H1 (cell line): ENCODE data around the gene CDH26. TPM values are rescaled to one million over a fixed set of nuclear protein-coding genes. Genes with fewer than 3 reads are reported as not detected.

Source experiments
- ASH2L ChIP-seq: fragments of 200-600, 300-600 bp; sonication (generic); IDR thresholded peaks from one replicate; pipeline ENCODE4 v1.7.1; 2017; ENCODE audit warnings: low read length
- CHD7 ChIP-seq: fragments of 300-600 bp; sonication (generic); IDR thresholded peaks from 2 replicates; pipeline ENCODE4 v1.7.1; 2012; ENCODE audit warnings: low read length, moderate library complexity, mild to moderate bottlenecking, inconsistent platforms; ENCODE audit not compliant: insufficient replicate concordance
- CTCF ChIP-seq, 3 experiments: IDR thresholded peaks; 1 replicate in 2 of 3; 2 replicates in 1 of 3; pipeline versions ENCODE4 v1.5.1 to v1.6.1; 2011; ENCODE audit warnings: low read length in 3 of 3, mild to moderate bottlenecking in 3 of 3, inconsistent platforms in 2 of 3, low read depth in 1 of 3, moderate library complexity in 1 of 3; ENCODE audit not compliant: insufficient read depth in 1 of 3; ENCODE audit errors: control extremely low read depth in 1 of 3
- GABPA ChIP-seq: IDR thresholded peaks from 2 replicates; pipeline ENCODE4 v1.6.1; 2011; ENCODE audit warnings: mild to moderate bottlenecking, low read length, moderate library complexity, borderline replicate concordance; ENCODE audit not compliant: insufficient read depth
- KDM1A ChIP-seq: fragments of 200-600, 300-600 bp; sonication (generic); IDR thresholded peaks from 2 replicates; pipeline ENCODE4 v1.7.1; 2016; ENCODE audit warnings: mild to moderate bottlenecking, low read length, borderline replicate concordance
- RAD21 ChIP-seq, 2 experiments: IDR thresholded peaks in 1 of 2; conservative IDR thresholded peaks in 1 of 2; 2 replicates each; pipeline ENCODE4 v1.6.1; 2011; ENCODE audit warnings: low read depth in 2 of 2, low read length in 2 of 2, improper control_type of control experiment in 1 of 2, inconsistent platforms in 1 of 2, mild to moderate bottlenecking in 1 of 2, moderate library complexity in 1 of 2
- polyA plus RNA-seq, 7 experiments: library from polyadenylated mRNA; depleted of rRNA in 3 of 7; stranded (reverse) in 5 of 7; unstranded in 2 of 7; fragments of >200 nt in 5 of 7; fragments of 200-250 nt in 2 of 7; gene quantifications; 1 replicate in 5 of 7; 2 replicates in 1 of 7; 4 replicates in 1 of 7; pipeline versions ENCODE4 v1.2.1 to v1.2.3, GENCODE V29; 2011 to 2013; ENCODE audit warnings: missing spikeins in 2 of 7, mixed read lengths in 2 of 7
- total RNA-seq: library from RNA; stranded (reverse); fragmentation: NEBNext Ultra II Directional; extraction: Animal tissue kit (Norgen Biotek cat#: 25700); gene quantifications from 2 replicates; pipeline ENCODE4 v1.2.1, GENCODE V29; 2021

The CDH26 gene
- total and polyA plus RNA-seq, 2 of the 8 experiments (the other 6 are each of a cell fraction or from before 2014, with no cell fraction given): 1.5 to 1.7 TPM

GRCh38 chr20:60057123-60057865 is 99.1 kb downstream of the CDH26 start (continued):
- no peak for TF ChIP-seq CHD7
- peak; percentile 25; the same call in 1 of the 2 replicates for TF ChIP-seq KDM1A
- peak; percentile 65 to 79 (median 74) for TF ChIP-seq CTCF (IDR thresholded peaks at IDR 0.05; ENCODE audit: control extremely low read depth in 1 of 3, insufficient read depth in 1 of 3, low read depth in 1 of 3, low read length in 3 of 3)
- peak; percentile 92 to 94 for TF ChIP-seq RAD21 (IDR thresholded peaks at IDR 0.05 in 1 of 2, conservative IDR thresholded peaks at IDR 0.05 in 1 of 2; ENCODE audit: low read depth in 2 of 2, low read length in 2 of 2)
- TF ChIP-seq ASH2L: no peak
- TF ChIP-seq GABPA: no peak
